ENCODE measurements around the gene PPFIBP1. TPM values are rescaled to one million over a fixed set of nuclear protein-coding genes. Genes with fewer than 3 reads are reported as not detected.
A peak's percentile ranks its signal among the peaks of the same experiment; 100 is the strongest.
"Not testable (repeated sequence)": the region's sequence is repeated elsewhere in the genome, so short reads cannot be mapped to it uniquely, and the experiment has no call there.

The PPFIBP1 gene
- total RNA-seq, 1 experiment from 2014 or later, result 105 TPM

GRCh38 chr12:27622436-27623195 is 98.6 kb downstream of the PPFIBP1 start:
- DNase-seq (ENCODE audit: low read depth), result no peak

GRCh38 chr12:27623645-27624044 is 99.6 kb downstream of the PPFIBP1 start:
- DNase-seq (ENCODE audit: low read depth), result no peak

GRCh38 chr12:27624586-27624985 is 100.6 kb downstream of the PPFIBP1 start:
- DNase-seq (ENCODE audit: low read depth), result no peak

- DNase-seq (ENCODE audit: low read depth), result peak; percentile 79
These were observed 103.3 kb downstream of the PPFIBP1 start for GRCh38 chr12:27627123-27627852.

- DNase-seq (ENCODE audit: low read depth), result peak; percentile 67
These were observed 104.0 kb downstream of the PPFIBP1 start for GRCh38 chr12:27627853-27628469.

GRCh38 chr12:27630219-27630618 is 106.2 kb downstream of the PPFIBP1 start:
- not testable (repeated sequence) for DNase-seq (ENCODE audit: low read depth)

- DNase-seq (ENCODE audit: low read depth), result no peak
These were observed 107.4 kb downstream of the PPFIBP1 start for GRCh38 chr12:27631365-27631764.

GRCh38 chr12:27631813-27632491 is 107.9 kb downstream of the PPFIBP1 start:
- no peak for DNase-seq (ENCODE audit: low read depth)

- peak; percentile 48 for DNase-seq (ENCODE audit: low read depth)
These were observed 111.5 kb downstream of the PPFIBP1 start for GRCh38 chr12:27635349-27635972.

GRCh38 chr12:27636569-27636968 is 112.6 kb downstream of the PPFIBP1 start:
- not testable (repeated sequence) for DNase-seq (ENCODE audit: low read depth)

GRCh38 chr12:27637524-27637923 is 113.5 kb downstream of the PPFIBP1 start:
- DNase-seq (ENCODE audit: low read depth), result no peak

- no peak for DNase-seq (ENCODE audit: low read depth)
These were observed 115.3 kb downstream of the PPFIBP1 start for GRCh38 chr12:27639265-27639664.

GRCh38 chr12:27640566-27641200 is 116.7 kb downstream of the PPFIBP1 start:
- DNase-seq (ENCODE audit: low read depth), result not testable (repeated sequence)

- not testable (repeated sequence) for DNase-seq (ENCODE audit: low read depth)
These were observed 118.4 kb downstream of the PPFIBP1 start for GRCh38 chr12:27642361-27642760.

GRCh38 chr12:27642892-27643291 is 118.9 kb downstream of the PPFIBP1 start:
- not testable (repeated sequence) for DNase-seq (ENCODE audit: low read depth)

- no peak for DNase-seq (ENCODE audit: low read depth)
These were observed 120.3 kb downstream of the PPFIBP1 start for GRCh38 chr12:27644158-27644845.

- DNase-seq (ENCODE audit: low read depth), result no peak
These were observed 121.7 kb downstream of the PPFIBP1 start for GRCh38 chr12:27645671-27646070.

- DNase-seq (ENCODE audit: low read depth), result no peak
These were observed 122.1 kb downstream of the PPFIBP1 start for GRCh38 chr12:27646149-27646548.

- DNase-seq (ENCODE audit: low read depth), result no peak
These were observed 126.0 kb downstream of the PPFIBP1 start for GRCh38 chr12:27650011-27650410.

- peak; percentile 36 for DNase-seq (ENCODE audit: low read depth)
These were observed 127.2 kb downstream of the PPFIBP1 start for GRCh38 chr12:27651201-27651600.
